K562 (cell line): ENCODE data around the gene GALNT5. TPM values are rescaled to one million over a fixed set of nuclear protein-coding genes. Genes with fewer than 3 reads are reported as not detected.

Experiments used
- ATAC-seq: fragments of 200-7000 bp; cut with Tn5 transposase; 3 replicates; pipeline ENCODE4 v1.9.1; 2020; ENCODE audit warnings: moderate library complexity
- BruUV-seq: library from RNA; stranded (reverse); fragments of 400-500 nt; replicated peaks from 2 replicates; lab custom pipeline; 2021; lab: Mats Ljungman, UMichigan
- CTCF ChIA-PET: fragments of 300-600 bp; formaldehyde crosslinking; extraction: SDS; loops from one replicate; lab custom pipeline; 2021; ENCODE audit warnings: low intra/inter-chr PET ratio; lab: Yijun Ruan, JAX
- POLR2A ChIA-PET: fragments of 300-600, 350-650 bp; sonication (Branson Sonifier 250); formaldehyde crosslinking; extraction: SDS; loops from one replicate; lab custom pipeline; 2021; ENCODE audit warnings: antibody characterized with exemption, inconsistent platforms; lab: Yijun Ruan, JAX
- DNase-seq, 4 experiments: peaks; one replicate each; pipeline versions ENCODE4 v3.0.0 to v3.0.0-alpha.2; 2011 to 2018; ENCODE audit warnings: low spot score in 3 of 4, mixed read lengths in 3 of 4; ENCODE audit errors: extremely low read depth in 1 of 4
- FAIRE-seq: peaks from 2 replicates; lab custom pipeline; 2011; peaks lifted over from hg19 to GRCh38; lab: Jason Lieb, UNC
- H2AFZ ChIP-seq: 2 replicates; pipeline ENCODE4 v1.6.0; 2011; ENCODE audit warnings: low read depth, low read length, control low read depth, inconsistent platforms
- H3K27ac ChIP-seq: fragments of 200-600 bp; 3 replicates; pipeline ENCODE4 v1.8.0; 2011; ENCODE audit warnings: low read depth, mild to moderate bottlenecking, control low read depth, inconsistent platforms, low read length, moderate library complexity, mixed read lengths; ENCODE audit errors: extremely low read depth
- H3K27me3 ChIP-seq, 2 experiments: fragments of 300-600 bp in 1 of 2; 2 replicates in 1 of 2; 3 replicates in 1 of 2; pipeline versions ENCODE4 v1.6.0 to v1.8.0; 2011; ENCODE audit warnings: inconsistent platforms in 2 of 2, low read length in 2 of 2, mild to moderate bottlenecking in 1 of 2, mixed read lengths in 1 of 2, moderate library complexity in 1 of 2; ENCODE audit not compliant: control insufficient read depth in 2 of 2, insufficient read depth in 2 of 2
- H3K36me3 ChIP-seq: fragments of 300-600 bp; 3 replicates; pipeline ENCODE4 v1.8.0; 2011; ENCODE audit warnings: mild to moderate bottlenecking, low read length, inconsistent platforms; ENCODE audit not compliant: control insufficient read depth, insufficient read depth
- H3K4me1 ChIP-seq, 2 experiments: fragments of 200-600 bp in 1 of 2; replicated peaks in 1 of 2; 2 replicates in 1 of 2; 3 replicates in 1 of 2; pipeline versions ENCODE4 v1.5.1 to v1.8.0; 2011; ENCODE audit warnings: inconsistent platforms in 2 of 2, low read length in 2 of 2, mild to moderate bottlenecking in 1 of 2, mixed read lengths in 1 of 2, moderate library complexity in 1 of 2; ENCODE audit not compliant: control insufficient read depth in 2 of 2, insufficient read depth in 2 of 2
- H3K4me2 ChIP-seq: 2 replicates; pipeline ENCODE4 v1.6.1; 2011; ENCODE audit warnings: low read length, control low read depth, inconsistent platforms, mixed read lengths; ENCODE audit not compliant: insufficient read depth
- H3K4me3 ChIP-seq: fragments of 200-600 bp; sonication (generic), shearing (Covaris generic); 2 replicates; pipeline ENCODE4 v1.5.1; 2016; ENCODE audit warnings: control low read depth, inconsistent platforms
- H3K79me2 ChIP-seq: fragments of 200-600 bp; 3 replicates; pipeline ENCODE4 v1.8.0; 2011; ENCODE audit warnings: low read length, inconsistent platforms; ENCODE audit not compliant: control insufficient read depth, insufficient read depth
- H3K9ac ChIP-seq, 2 experiments: 2 replicates each; pipeline versions ENCODE4 v1.6.0 to v1.6.1; 2011; ENCODE audit warnings: low read depth in 2 of 2, low read length in 2 of 2, control low read depth in 1 of 2, inconsistent platforms in 1 of 2, mild to moderate bottlenecking in 1 of 2, mixed read lengths in 1 of 2; ENCODE audit not compliant: insufficient read depth in 1 of 2
- H3K9me1 ChIP-seq: one replicate; pipeline ENCODE4 v1.6.0; 2011; ENCODE audit warnings: inconsistent platforms, mild to moderate bottlenecking, low read length, moderate library complexity; ENCODE audit not compliant: control insufficient read depth, insufficient read depth
- H3K9me3 ChIP-seq: replicated peaks from 2 replicates; pipeline ENCODE4 v1.5.1; 2011; ENCODE audit warnings: low read depth, low read length, inconsistent platforms; ENCODE audit not compliant: control insufficient read depth, insufficient read depth
- H4K20me1 ChIP-seq: replicated peaks from 2 replicates; pipeline ENCODE4 v1.6.1; 2011; ENCODE audit warnings: low read length, inconsistent platforms, mixed read lengths; ENCODE audit not compliant: control insufficient read depth, insufficient read depth
- C11orf30 ChIP-seq: fragments of 450-650 bp; IDR thresholded peaks from 2 replicates; pipeline ENCODE4 v1.6.1; 2016; ENCODE audit warnings: low read depth, mild to moderate bottlenecking
- CEBPB ChIP-seq: fragments of 450-650 bp; IDR thresholded peaks from 2 replicates; pipeline ENCODE4 v1.6.1; 2016; ENCODE audit warnings: missing genetic modification characterization, missing compliant biosample characterization
- CHAMP1 ChIP-seq: fragments of 450-650 bp; IDR thresholded peaks from 2 replicates; pipeline ENCODE4 v1.6.1; 2016; ENCODE audit warnings: mild to moderate bottlenecking
- CREB3 ChIP-seq: fragments of 450-650 bp; conservative IDR thresholded peaks from 2 replicates; pipeline ENCODE4 v1.6.1; 2016; ENCODE audit warnings: missing genetic modification characterization, low read depth, mild to moderate bottlenecking, missing compliant biosample characterization, moderate library complexity
- CREBBP ChIP-seq: IDR thresholded peaks from one replicate; pipeline ENCODE4 v1.6.1; 2012; ENCODE audit warnings: low read depth, mild to moderate bottlenecking, control low read depth, inconsistent platforms, low read length
- HOXB6 ChIP-seq: fragments of 250-450 bp; sonication (Bioruptor Pico); IDR thresholded peaks from 2 replicates; pipeline ENCODE4 v1.5.1; 2022; ENCODE audit warnings: mild to moderate bottlenecking, borderline replicate concordance
- ILF3 ChIP-seq: fragments of 450-650 bp; IDR thresholded peaks from 2 replicates; pipeline ENCODE4 v1.6.1; 2018; ENCODE audit warnings: antibody characterized with exemption, mild to moderate bottlenecking, moderate library complexity, borderline replicate concordance
- MECOM ChIP-seq: fragments of 250-450 bp; sonication (Bioruptor Pico); IDR thresholded peaks from 2 replicates; pipeline ENCODE4 v1.8.0; 2022; ENCODE audit warnings: inconsistent platforms
- NCOA4 ChIP-seq: fragments of 450-650 bp; IDR thresholded peaks from 2 replicates; pipeline ENCODE4 v1.6.1; 2018; ENCODE audit warnings: mild to moderate bottlenecking; ENCODE audit not compliant: partially characterized antibody
- NFYB ChIP-seq: IDR thresholded peaks from 2 replicates; pipeline ENCODE4 v1.6.1; 2011; ENCODE audit warnings: mild to moderate bottlenecking, moderate library complexity; ENCODE audit not compliant: insufficient read length; ENCODE audit errors: extremely low read depth
- SMARCA4 ChIP-seq: fragments of 450-650 bp; IDR thresholded peaks from 2 replicates; pipeline ENCODE4 v1.6.1; 2016
- TEAD4 ChIP-seq, 2 experiments: sonication (generic) in 1 of 2; formaldehyde crosslinking in 1 of 2; IDR thresholded peaks; 2 replicates each; pipeline versions ENCODE4 v1.6.1 to v1.8.0; 2012 to 2022; ENCODE audit warnings: borderline replicate concordance in 1 of 2, inconsistent platforms in 1 of 2, low read length in 1 of 2, mild to moderate bottlenecking in 1 of 2, missing genetic modification reagents in 1 of 2
- ZFP30 ChIP-seq: fragments of 250-450 bp; sonication (Bioruptor Pico); IDR thresholded peaks from 2 replicates; pipeline ENCODE4 v1.8.0; 2022; ENCODE audit warnings: moderate library complexity, mild to moderate bottlenecking, inconsistent platforms, borderline replicate concordance
- ZNF445 ChIP-seq: fragments of 250-450 bp; sonication (Bioruptor Pico); IDR thresholded peaks from 2 replicates; pipeline ENCODE4 v1.4.0; 2020; ENCODE audit warnings: low read depth, mild to moderate bottlenecking, moderate library complexity
- WGBS: fragments of 100-300 bp; shearing (Covaris generic); methylation state at CpG from one replicate; pipeline ENCODE4 v1.1.6; 2016; ENCODE audit warnings: low coverage, mixed read lengths; ENCODE audit not compliant: insufficient coverage; ENCODE audit errors: missing lambda C conversion rate; 5-methylcytosine and 5-hydroxymethylcytosine counted together
- in situ Hi-C: fragments of 300-500 bp; cut with MboI; formaldehyde crosslinking; loops from 4 replicates; pipeline ENCODE4 v1.15.0; 2018; ENCODE audit warnings: inconsistent platforms, mixed read lengths
- intact Hi-C: fragments of 100-400 bp; cut with micrococcal nuclease; formaldehyde crosslinking; loops from 2 replicates; pipeline ENCODE4 v1.14.2; 2022
- polyA plus RNA-seq, 8 experiments: library from polyadenylated mRNA; depleted of rRNA in 4 of 8; stranded (reverse) in 5 of 8; unstranded in 3 of 8; fragments of >200 nt; fragmentation: Nextera tagmentation in 2 of 8; fragmentation: Illumina TruSeq in 1 of 8; extraction: Ambion mirVana in 2 of 8; extraction: Trizol in 1 of 8; gene quantifications; 2 replicates each; pipeline versions ENCODE4 v1.2.1 to v1.2.3, GENCODE V29; 2011 to 2014; ENCODE audit warnings: inconsistent platforms in 1 of 8, missing spikeins in 1 of 8
- total RNA-seq, 7 experiments: library from RNA; depleted of rRNA in 6 of 7; stranded (reverse); fragments of >200 nt in 6 of 7; fragmentation: Illumina TruSeq in 2 of 7; extraction: Trizol in 2 of 7; gene quantifications; 2 replicates each; pipeline versions ENCODE4 v1.2.1 to v1.2.3, GENCODE V29; 2011 to 2021; ENCODE audit warnings: low replicate concordance in 1 of 7
- TF ChIP-seq, protein P1 (sequence below): fragments of 200-800 bp; sonication (Bioruptor generic); IDR thresholded peaks from 2 replicates; pipeline ENCODE4 v1.6.1; 2016; ENCODE audit warnings: missing genetic modification characterization, missing compliant biosample characterization

GALNT5 gene
- total and polyA plus RNA-seq, 9 of the 15 experiments (the other 6 are each of a cell fraction or from before 2014, with no cell fraction given) = 21.6 to 73.0 (median 54.7) TPM

- intact Hi-C loops = no loop called here
- Histone ChIP-seq H3K27me3 (no peaks in the 10 kb centered on the region), H2AFZ (no peak overlapping the region), H3K79me2 (no peaks in the 10 kb centered on the region), H3K27ac (no peak overlapping the region), H4K20me1 (no peaks in the 10 kb centered on the region), H3K4me2 (no peak overlapping the region), H3K4me1 (peaks cover 0 to 4% of the 10 kb centered on the region in 2 experiments; a peak in 1 of 5 replicates), H3K36me3 (peaks cover 76% of the 10 kb centered on the region), H3K9me1 (no peaks in the 10 kb centered on the region), H3K9me3 (no peaks in the 10 kb centered on the region), H3K4me3 (no peak overlapping the region), H3K9ac (no peak overlapping the region)
- in situ Hi-C loops = no loop called here
- ChIA-PET POLR2A (interaction anchor here (1.7 kb wide), 1 partner anchor 9 kb away, joined by 6 read pairs; no protein-coding TSS in a partner anchor), CTCF (no interaction called here)
- BruUV-seq = no TSS peak
- FAIRE-seq = no peak
- WGBS = 71% methylated on average over 1 of the region's 1 CpG
- no peak for DNase-seq
- no peak for ATAC-seq
- TF ChIP-seq CREB3 = no peak
- no peak for TF ChIP-seq ZNF445 (CRISPR knock-in tag)
- TF ChIP-seq NCOA4 = no peak
- TF ChIP-seq SMARCA4 = no peak
- TF ChIP-seq CEBPB (tag) = no peak
- TF ChIP-seq HOXB6 (CRISPR knock-in tag) = no peak
- no peak for TF ChIP-seq C11orf30
- no peak for TF ChIP-seq CREBBP
- no peak for TF ChIP-seq NFYB
- TF ChIP-seq, protein P1, sequence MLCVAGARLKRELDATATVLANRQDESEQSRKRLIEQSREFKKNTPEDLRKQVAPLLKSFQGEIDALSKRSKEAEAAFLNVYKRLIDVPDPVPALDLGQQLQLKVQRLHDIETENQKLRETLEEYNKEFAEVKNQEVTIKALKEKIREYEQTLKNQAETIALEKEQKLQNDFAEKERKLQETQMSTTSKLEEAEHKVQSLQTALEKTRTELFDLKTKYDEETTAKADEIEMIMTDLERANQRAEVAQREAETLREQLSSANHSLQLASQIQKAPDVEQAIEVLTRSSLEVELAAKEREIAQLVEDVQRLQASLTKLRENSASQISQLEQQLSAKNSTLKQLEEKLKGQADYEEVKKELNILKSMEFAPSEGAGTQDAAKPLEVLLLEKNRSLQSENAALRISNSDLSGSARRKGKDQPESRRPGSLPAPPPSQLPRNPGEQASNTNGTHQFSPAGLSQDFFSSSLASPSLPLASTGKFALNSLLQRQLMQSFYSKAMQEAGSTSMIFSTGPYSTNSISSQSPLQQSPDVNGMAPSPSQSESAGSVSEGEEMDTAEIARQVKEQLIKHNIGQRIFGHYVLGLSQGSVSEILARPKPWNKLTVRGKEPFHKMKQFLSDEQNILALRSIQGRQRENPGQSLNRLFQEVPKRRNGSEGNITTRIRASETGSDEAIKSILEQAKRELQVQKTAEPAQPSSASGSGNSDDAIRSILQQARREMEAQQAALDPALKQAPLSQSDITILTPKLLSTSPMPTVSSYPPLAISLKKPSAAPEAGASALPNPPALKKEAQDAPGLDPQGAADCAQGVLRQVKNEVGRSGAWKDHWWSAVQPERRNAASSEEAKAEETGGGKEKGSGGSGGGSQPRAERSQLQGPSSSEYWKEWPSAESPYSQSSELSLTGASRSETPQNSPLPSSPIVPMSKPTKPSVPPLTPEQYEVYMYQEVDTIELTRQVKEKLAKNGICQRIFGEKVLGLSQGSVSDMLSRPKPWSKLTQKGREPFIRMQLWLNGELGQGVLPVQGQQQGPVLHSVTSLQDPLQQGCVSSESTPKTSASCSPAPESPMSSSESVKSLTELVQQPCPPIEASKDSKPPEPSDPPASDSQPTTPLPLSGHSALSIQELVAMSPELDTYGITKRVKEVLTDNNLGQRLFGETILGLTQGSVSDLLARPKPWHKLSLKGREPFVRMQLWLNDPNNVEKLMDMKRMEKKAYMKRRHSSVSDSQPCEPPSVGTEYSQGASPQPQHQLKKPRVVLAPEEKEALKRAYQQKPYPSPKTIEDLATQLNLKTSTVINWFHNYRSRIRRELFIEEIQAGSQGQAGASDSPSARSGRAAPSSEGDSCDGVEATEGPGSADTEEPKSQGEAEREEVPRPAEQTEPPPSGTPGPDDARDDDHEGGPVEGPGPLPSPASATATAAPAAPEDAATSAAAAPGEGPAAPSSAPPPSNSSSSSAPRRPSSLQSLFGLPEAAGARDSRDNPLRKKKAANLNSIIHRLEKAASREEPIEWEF (CRISPR knock-in tag) = no peak
- TF ChIP-seq ILF3 = no peak
- no peak for TF ChIP-seq ZFP30 (CRISPR knock-in tag)
- TF ChIP-seq MECOM (CRISPR knock-in tag) = no peak
- no peak for TF ChIP-seq CHAMP1
- TF ChIP-seq TEAD4 (IDR thresholded peaks at IDR 0.05; ENCODE audit: low read length) = no peak
- no peak for TF ChIP-seq TEAD4 (CRISPR knock-in tag; IDR thresholded peaks at IDR 0.05; ENCODE audit: borderline replicate concordance)
Observed at GRCh38 chr2:157296490-157296889, 39.0 kb downstream of the GALNT5 start.
